ENCODE measurements around the gene SPRR2E. TPM values are rescaled to one million over a fixed set of nuclear protein-coding genes. Genes with fewer than 3 reads are reported as not detected.

The SPRR2E gene
- polyA plus RNA-seq, 1 of the 3 experiments (the other 2 are of a cell fraction) = not detected

GRCh38 chr1:153058826-153059784 is 35.2 kb downstream of the SPRR2E start (continued):
- TF ChIP-seq RCOR1 (IDR thresholded peaks at IDR 0.05; ENCODE audit: low read length) (no peak), EZH2phosphoT487 (IDR thresholded peaks at IDR 0.05; ENCODE audit: borderline replicate concordance, low read depth) (no peak), USF2 (IDR thresholded peaks at IDR 0.05; ENCODE audit: borderline replicate concordance, low read depth, low read length) (no peak)
- TF ChIP-seq, protein P1, sequence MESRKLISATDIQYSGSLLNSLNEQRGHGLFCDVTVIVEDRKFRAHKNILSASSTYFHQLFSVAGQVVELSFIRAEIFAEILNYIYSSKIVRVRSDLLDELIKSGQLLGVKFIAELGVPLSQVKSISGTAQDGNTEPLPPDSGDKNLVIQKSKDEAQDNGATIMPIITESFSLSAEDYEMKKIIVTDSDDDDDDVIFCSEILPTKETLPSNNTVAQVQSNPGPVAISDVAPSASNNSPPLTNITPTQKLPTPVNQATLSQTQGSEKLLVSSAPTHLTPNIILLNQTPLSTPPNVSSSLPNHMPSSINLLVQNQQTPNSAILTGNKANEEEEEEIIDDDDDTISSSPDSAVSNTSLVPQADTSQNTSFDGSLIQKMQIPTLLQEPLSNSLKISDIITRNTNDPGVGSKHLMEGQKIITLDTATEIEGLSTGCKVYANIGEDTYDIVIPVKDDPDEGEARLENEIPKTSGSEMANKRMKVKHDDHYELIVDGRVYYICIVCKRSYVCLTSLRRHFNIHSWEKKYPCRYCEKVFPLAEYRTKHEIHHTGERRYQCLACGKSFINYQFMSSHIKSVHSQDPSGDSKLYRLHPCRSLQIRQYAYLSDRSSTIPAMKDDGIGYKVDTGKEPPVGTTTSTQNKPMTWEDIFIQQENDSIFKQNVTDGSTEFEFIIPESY (IDR thresholded peaks at IDR 0.05; ENCODE audit: borderline replicate concordance, low read depth) = no peak

DNA sequence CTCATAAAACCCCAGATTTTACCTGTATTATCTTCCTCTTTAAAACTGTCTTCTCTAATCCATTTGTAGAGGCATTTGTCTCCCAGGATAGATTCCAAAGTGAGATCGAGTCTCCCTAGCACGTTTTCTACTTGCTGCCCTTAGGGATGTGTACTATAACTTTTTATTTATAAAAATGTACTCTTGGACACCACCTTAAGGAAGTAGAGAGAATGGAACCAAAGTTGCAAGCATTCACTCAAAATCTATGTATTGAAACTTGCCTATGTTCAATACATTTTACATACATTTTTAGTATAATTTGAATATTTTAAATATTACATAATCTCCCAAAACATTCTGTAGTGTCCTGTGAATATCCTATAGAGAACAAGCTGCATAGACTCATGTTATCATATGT is 36.2 kb downstream of the SPRR2E start:
- Histone ChIP-seq H3K4me3 (ENCODE audit: low read depth in 2 of 2, low read length in 1 of 2) (no peak overlapping the region), H3K36me3 (replicated peaks in 1 of 2; ENCODE audit: control insufficient read depth in 1 of 2, insufficient read depth in 2 of 2, low read length in 1 of 2) (no peaks in the 10 kb centered on the region), H3K9me3 (no peaks in the 10 kb centered on the region), H4K20me1 (ENCODE audit: insufficient read depth) (no peaks in the 10 kb centered on the region), H3K79me2 (ENCODE audit: insufficient read depth) (no peaks in the 10 kb centered on the region), H3K27me3 (ENCODE audit: insufficient read depth) (no peaks in the 10 kb centered on the region), H3K4me1 (ENCODE audit: control insufficient read depth in 1 of 2, insufficient read depth in 2 of 2, low read depth in 1 of 2, low read length in 1 of 2) (no peaks in the 10 kb centered on the region), H3K27ac (ENCODE audit: low read depth in 2 of 2, low read length in 1 of 2) (no peak overlapping the region), H3F3A (replicated peaks; ENCODE audit: insufficient read depth) (no peaks in the 10 kb centered on the region), H3K4me2 (no peak overlapping the region), H3K9me2 (no peaks in the 10 kb centered on the region), H3K9ac (no peak overlapping the region), H2AFZ (ENCODE audit: low read depth) (no peak overlapping the region)
- ChIA-PET POLR2A (no interaction called here), CTCF (interaction anchor here (1.0 kb wide), 1 partner anchor 17 kb away, joined by 3 read pairs; the partner anchor contains the start of gene SPRR2D)
- no peak for DNase-seq
- WGBS (ENCODE audit: low lambda C conversion rate) = 0% methylated on average over 2 of the region's 2 CpGs
- TF ChIP-seq FOXM1 (IDR thresholded peaks at IDR 0.05; ENCODE audit: low read depth) (no peak), SIN3A (IDR thresholded peaks at IDR 0.05; ENCODE audit: borderline replicate concordance, low read depth, low read length) (no peak)
- TF ChIP-seq, protein P2, sequence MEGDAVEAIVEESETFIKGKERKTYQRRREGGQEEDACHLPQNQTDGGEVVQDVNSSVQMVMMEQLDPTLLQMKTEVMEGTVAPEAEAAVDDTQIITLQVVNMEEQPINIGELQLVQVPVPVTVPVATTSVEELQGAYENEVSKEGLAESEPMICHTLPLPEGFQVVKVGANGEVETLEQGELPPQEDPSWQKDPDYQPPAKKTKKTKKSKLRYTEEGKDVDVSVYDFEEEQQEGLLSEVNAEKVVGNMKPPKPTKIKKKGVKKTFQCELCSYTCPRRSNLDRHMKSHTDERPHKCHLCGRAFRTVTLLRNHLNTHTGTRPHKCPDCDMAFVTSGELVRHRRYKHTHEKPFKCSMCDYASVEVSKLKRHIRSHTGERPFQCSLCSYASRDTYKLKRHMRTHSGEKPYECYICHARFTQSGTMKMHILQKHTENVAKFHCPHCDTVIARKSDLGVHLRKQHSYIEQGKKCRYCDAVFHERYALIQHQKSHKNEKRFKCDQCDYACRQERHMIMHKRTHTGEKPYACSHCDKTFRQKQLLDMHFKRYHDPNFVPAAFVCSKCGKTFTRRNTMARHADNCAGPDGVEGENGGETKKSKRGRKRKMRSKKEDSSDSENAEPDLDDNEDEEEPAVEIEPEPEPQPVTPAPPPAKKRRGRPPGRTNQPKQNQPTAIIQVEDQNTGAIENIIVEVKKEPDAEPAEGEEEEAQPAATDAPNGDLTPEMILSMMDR (IDR thresholded peaks at IDR 0.05) = peak; percentile 28

Measured in SK-N-SH (cell line).